ENCODE data around the gene DAD1. TPM values are rescaled to one million over a fixed set of nuclear protein-coding genes. Genes with fewer than 3 reads are reported as not detected.

Gene DAD1
- total RNA-seq, 2 experiments from 2014 or later, result 265 to 302 TPM

DNA sequence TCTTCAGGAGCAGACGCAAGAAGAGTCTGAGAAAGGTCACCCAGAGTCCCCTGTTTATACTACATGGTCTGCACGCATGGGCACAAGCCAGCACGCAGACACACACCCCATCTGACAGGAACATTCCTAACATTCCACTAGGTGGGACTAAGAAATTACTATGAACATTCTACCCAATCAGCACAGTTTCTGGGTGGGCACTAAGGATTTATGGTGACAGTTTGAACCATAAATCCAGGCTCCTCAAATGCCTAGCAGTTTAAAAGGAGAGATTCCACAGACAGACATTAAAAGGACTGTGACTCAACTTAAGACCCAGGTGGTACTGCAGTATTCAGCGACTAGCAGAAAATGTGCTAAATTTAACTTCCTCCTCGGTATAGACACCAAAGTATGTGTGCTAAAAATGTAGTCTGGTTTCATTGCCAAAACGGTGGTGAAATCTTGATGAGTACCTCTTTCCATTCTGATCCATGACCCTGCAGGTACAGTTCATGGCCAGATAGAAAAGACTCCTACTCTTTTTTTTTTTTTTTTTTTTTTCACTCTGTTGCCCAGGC, 25.3 kb upstream of the DAD1 start:
- ChIA-PET POLR2A (no interaction called here), CTCF (no interaction called here)
- DNase-seq, result no peak
- peak; percentile 64 for ATAC-seq
- peaks cover 18% of the 10 kb centered on the region for H3K36me3 Mint-ChIP-seq (ENCODE audit: low read depth)
- H3K4me1 Mint-ChIP-seq, result no peaks in the 10 kb centered on the region
- no peaks in the 10 kb centered on the region for H3K9me3 Mint-ChIP-seq (ENCODE audit: low read depth)
- H3K27ac Mint-ChIP-seq, result no peak overlapping the region
- no peak overlapping the region for H3K4me3 Mint-ChIP-seq
- no peaks in the 10 kb centered on the region for H3K27me3 Mint-ChIP-seq
- intact Hi-C loops (cut with DNase I, micrococcal nuclease), result no loop called here

DNA sequence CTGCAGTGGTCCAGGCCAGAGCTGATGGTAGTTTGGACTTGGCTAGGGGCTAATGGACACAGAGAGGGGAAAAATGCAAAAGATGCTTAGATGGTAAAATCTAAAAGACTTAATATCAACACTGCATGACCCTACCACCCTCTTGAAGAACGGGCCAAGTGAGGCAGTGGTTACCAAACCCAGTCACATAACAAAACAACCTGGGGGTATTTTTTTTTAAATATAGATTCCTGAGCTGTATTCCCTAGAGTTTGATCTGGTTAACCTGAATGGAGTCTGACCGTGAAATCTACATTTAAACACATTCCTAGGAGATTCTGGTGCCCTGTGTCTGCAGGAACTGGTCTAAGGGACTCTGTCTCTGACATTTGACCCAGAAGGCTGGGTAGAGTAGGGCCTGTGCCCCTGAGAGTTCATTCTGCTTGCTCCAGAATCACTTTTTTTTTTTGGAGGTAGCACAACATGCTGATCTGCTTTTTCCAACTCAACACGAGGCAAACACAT, 24.8 kb upstream of the DAD1 start:
- Mint-ChIP-seq H3K4me1 (no peaks in the 10 kb centered on the region), H3K36me3 (ENCODE audit: low read depth) (peaks cover 18% of the 10 kb centered on the region), H3K4me3 (no peak overlapping the region), H3K27me3 (no peaks in the 10 kb centered on the region), H3K9me3 (ENCODE audit: low read depth) (no peaks in the 10 kb centered on the region), H3K27ac (no peak overlapping the region)
- ATAC-seq, result no peak
- intact Hi-C loops (cut with DNase I, micrococcal nuclease), result no loop called here
- POLR2A ChIA-PET, result no interaction called here
- DNase-seq, result no peak
- CTCF ChIA-PET, result interaction anchor here (0.6 kb wide), 1 partner anchor 20 kb away, joined by 3 read pairs; no protein-coding TSS in a partner anchor

DNA sequence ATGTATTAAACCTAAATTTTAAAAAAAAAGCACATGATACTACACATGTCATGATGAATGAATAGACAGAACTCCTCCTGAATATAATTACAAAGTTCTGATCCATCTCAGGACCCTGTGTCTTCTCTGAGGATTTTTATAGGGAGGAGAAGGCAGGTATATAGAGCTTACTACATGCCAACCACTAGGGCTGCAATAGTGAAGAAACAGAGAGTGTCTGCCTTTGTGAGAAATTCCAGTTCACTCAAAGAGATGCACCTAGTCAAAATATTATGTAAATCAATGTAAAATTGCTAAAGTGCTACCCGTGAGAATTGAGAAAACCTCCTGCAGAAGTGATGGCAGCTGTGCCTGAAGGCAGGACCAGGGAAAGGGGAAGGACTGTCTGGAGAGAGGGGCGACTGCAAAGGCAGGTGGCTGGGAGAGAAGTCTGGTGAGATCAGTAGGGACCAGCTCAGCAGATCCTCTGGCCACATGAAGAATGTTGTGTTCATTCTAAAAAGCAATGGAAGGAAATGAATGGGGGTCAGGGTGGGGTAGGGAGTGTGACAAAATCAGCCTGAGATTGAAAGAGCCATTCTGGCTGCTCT, 24.2 kb upstream of the DAD1 start:
- ChIA-PET CTCF (interaction anchor here (0.6 kb wide), 1 partner anchor 19 kb away, joined by 3 read pairs; no protein-coding TSS in a partner anchor), POLR2A (no interaction called here)
- Mint-ChIP-seq H3K27ac (no peak overlapping the region), H3K4me1 (no peaks in the 10 kb centered on the region), H3K27me3 (no peaks in the 10 kb centered on the region), H3K9me3 (ENCODE audit: low read depth) (no peaks in the 10 kb centered on the region), H3K36me3 (ENCODE audit: low read depth) (peaks cover 18% of the 10 kb centered on the region), H3K4me3 (no peak overlapping the region)
- ATAC-seq, result no peak
- intact Hi-C loops (cut with DNase I, micrococcal nuclease), result no loop called here
- DNase-seq, result no peak

DNA sequence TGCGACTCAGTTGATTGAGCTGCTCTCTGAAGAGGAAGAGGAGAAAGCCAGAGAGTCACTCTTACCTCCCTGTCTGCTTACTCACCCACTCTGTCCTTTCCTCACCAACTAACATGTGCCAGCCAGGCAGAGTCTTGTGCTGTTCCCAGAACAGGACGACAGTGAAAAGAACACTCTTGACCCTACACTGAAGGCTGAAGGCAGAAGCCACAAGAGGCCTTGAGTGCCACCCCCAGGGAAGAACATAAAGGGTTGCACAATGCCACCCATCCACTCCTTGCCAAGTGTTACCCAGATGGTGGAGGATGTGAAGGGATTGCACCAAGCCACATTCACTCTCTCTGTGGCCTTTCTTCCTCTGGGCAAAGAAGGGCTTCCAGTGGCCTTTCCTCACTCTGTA, 21.9 kb upstream of the DAD1 start:
- POLR2A ChIA-PET, result no interaction called here
- Mint-ChIP-seq H3K27ac (no peak overlapping the region), H3K27me3 (no peaks in the 10 kb centered on the region), H3K4me1 (no peaks in the 10 kb centered on the region), H3K4me3 (no peak overlapping the region), H3K9me3 (ENCODE audit: low read depth) (no peaks in the 10 kb centered on the region), H3K36me3 (ENCODE audit: low read depth) (peaks cover 24% of the 10 kb centered on the region)
- DNase-seq (no peak), ATAC-seq (no peak)
- intact Hi-C loops (cut with DNase I, micrococcal nuclease), result no loop called here
- CTCF ChIA-PET, result interaction anchor here (1.0 kb wide), 1 partner anchor 39 kb away, joined by 4 read pairs; no protein-coding TSS in a partner anchor

DNA sequence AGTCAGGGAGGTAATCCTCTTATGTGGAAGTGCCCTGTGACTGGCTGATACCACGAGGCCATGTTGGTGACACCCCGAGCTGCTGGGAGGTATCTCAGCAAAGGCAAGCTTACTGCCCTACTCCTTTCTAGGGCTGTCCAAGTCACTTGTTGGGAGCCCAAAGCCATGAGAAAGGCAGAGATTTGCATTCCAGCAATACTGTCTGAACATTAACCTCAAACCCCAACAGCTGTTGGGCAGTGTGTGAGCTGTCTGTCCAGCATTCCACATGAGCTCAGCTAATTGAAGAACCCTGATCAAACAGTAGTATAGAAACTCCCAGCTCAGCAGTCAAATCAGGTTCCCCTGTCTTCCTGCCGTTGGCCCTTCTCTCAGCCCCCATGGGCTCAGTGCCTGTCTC, 18.3 kb upstream of the DAD1 start:
- CTCF ChIA-PET, result interaction anchor here (1.0 to 1.2 kb wide), 4 partner anchors 8 to 143 kb away, joined by 3 to 6 read pairs (median 4); no protein-coding TSS in a partner anchor
- H3K9me3 Mint-ChIP-seq (ENCODE audit: low read depth), result no peaks in the 10 kb centered on the region
- H3K27me3 Mint-ChIP-seq, result no peaks in the 10 kb centered on the region
- H3K4me3 Mint-ChIP-seq, result no peak overlapping the region
- POLR2A ChIA-PET, result no interaction called here
- peaks cover 36% of the 10 kb centered on the region for H3K36me3 Mint-ChIP-seq (ENCODE audit: low read depth)
- no peak overlapping the region for H3K27ac Mint-ChIP-seq
- DNase-seq, result no peak
- H3K4me1 Mint-ChIP-seq, result no peaks in the 10 kb centered on the region
- ATAC-seq, result no peak
- intact Hi-C loops (cut with DNase I, micrococcal nuclease), result no loop called here

DNA sequence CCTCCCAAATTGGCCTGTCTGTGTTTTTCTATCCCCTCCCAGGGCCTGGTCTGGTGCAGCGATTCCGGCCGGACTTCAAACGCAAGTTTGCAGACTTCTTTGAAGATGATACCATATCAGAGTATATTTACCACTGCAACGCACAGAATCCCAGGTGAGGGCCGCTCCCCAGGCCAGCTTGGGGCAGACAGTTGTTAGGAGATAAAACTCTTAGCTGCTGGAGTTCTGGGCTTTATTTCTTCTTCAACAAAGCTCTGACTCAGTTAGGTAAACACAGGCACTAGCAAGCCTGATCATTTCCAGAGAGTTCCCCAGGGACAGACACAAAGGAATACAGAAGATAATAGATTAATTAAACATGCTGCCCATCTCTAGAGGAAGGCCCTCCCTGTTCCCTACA, 17.4 kb upstream of the DAD1 start:
- ChIA-PET POLR2A (no interaction called here), CTCF (interaction anchor here (0.6 to 1.4 kb wide), 3 partner anchors 17 to 114 kb away, joined by 3 to 5 read pairs (median 3); partner anchors contain the start of gene DAD1)
- no peaks in the 10 kb centered on the region for H3K27me3 Mint-ChIP-seq
- intact Hi-C loops (cut with DNase I, micrococcal nuclease), result no loop called here
- DNase-seq, result no peak
- no peak overlapping the region for H3K4me3 Mint-ChIP-seq
- no peaks in the 10 kb centered on the region for H3K9me3 Mint-ChIP-seq (ENCODE audit: low read depth)
- no peaks in the 10 kb centered on the region for H3K4me1 Mint-ChIP-seq
- H3K27ac Mint-ChIP-seq, result no peak overlapping the region
- ATAC-seq, result no peak
- H3K36me3 Mint-ChIP-seq (ENCODE audit: low read depth), result peaks cover 40% of the 10 kb centered on the region

DNA sequence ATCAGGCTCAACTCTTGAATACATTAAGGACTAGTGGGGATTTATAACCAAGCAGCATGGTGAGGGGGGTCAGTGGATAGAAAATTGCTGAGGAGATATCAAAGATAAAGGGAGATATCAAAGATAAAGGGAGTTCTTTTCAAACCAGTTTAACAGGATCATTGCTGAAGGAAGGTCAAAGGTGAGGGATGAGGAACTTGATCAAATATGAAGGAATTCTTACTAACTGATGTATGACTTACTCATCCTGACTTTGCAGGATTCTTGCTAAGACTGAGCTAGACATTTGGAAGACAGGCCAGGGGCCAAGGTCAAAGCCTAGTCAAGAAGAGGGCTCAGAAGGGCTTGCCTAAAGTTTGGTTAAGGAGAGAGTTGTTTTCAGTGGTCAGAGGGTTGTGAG, 13.8 kb upstream of the DAD1 start:
- intact Hi-C loops (cut with DNase I, micrococcal nuclease), result no loop called here
- no peaks in the 10 kb centered on the region for H3K9me3 Mint-ChIP-seq (ENCODE audit: low read depth)
- no peaks in the 10 kb centered on the region for H3K27me3 Mint-ChIP-seq
- no peak overlapping the region for H3K4me3 Mint-ChIP-seq
- H3K27ac Mint-ChIP-seq, result no peak overlapping the region
- DNase-seq (no peak), ATAC-seq (no peak)
- ChIA-PET POLR2A (no interaction called here), CTCF (interaction anchor here (0.6 kb wide), 1 partner anchor 11 kb away, joined by 3 read pairs; no protein-coding TSS in a partner anchor)
- peaks cover 23% of the 10 kb centered on the region for H3K36me3 Mint-ChIP-seq (ENCODE audit: low read depth)
- peaks cover 17% of the 10 kb centered on the region for H3K4me1 Mint-ChIP-seq

DNA sequence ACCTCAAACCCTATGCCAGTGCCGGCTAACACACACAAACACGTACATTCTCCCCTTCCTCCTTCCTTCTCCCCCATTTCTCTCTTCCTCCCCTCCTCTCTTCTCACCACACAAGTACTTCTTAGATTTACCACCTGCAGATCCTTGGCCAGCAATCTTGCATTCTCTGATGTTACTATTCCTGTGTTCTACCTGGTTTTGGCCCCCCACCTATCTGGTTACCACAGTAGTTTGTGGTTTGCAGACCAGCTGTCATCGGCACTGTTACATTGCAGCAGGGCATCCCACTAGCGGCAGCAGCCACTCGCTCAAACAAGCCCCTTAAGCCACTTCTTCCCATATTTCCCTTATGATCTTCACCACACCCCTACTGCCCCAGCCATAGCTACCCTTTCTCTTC, 13.0 kb upstream of the DAD1 start:
- Mint-ChIP-seq H3K9me3 (ENCODE audit: low read depth) (no peaks in the 10 kb centered on the region), H3K4me3 (no peak overlapping the region), H3K4me1 (peaks cover 19% of the 10 kb centered on the region), H3K27me3 (no peaks in the 10 kb centered on the region), H3K27ac (no peak overlapping the region), H3K36me3 (ENCODE audit: low read depth) (peaks cover 17% of the 10 kb centered on the region)
- DNase-seq (no peak), ATAC-seq (no peak)
- CTCF ChIA-PET, result interaction anchor here (0.6 to 1.1 kb wide), 3 partner anchors 10 to 508 kb away, joined by 3 to 4 read pairs (median 3); no protein-coding TSS in a partner anchor
- intact Hi-C loops (cut with DNase I, micrococcal nuclease), result no loop called here
- POLR2A ChIA-PET, result no interaction called here

DNA sequence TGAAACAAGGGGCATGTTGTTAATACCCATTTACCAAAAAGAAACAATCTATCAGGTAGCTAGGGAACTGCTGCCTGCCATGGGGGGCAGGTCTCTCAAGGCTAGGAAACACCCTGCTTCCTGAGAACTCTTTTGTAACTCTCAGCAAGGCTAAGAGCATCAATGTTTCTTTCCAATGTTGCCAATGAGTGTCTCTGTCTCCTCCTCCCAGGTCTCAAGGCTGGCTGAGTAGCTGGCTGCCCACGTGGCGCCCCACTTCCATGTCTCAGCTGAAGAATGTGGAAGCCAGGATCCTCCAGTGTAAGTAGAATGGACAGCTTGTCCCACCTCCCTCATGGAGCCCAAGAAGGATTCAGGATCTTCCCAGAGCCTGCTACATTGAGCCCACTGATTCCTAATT, 12.4 kb upstream of the DAD1 start:
- H3K4me3 Mint-ChIP-seq, result no peak overlapping the region
- H3K9me3 Mint-ChIP-seq (ENCODE audit: low read depth), result no peaks in the 10 kb centered on the region
- no peak for DNase-seq
- peaks cover 17% of the 10 kb centered on the region for H3K36me3 Mint-ChIP-seq (ENCODE audit: low read depth)
- ATAC-seq, result no peak
- H3K4me1 Mint-ChIP-seq, result peaks cover 19% of the 10 kb centered on the region
- intact Hi-C loops (cut with DNase I, micrococcal nuclease), result no loop called here
- H3K27ac Mint-ChIP-seq, result no peak overlapping the region
- ChIA-PET CTCF (interaction anchor here (1.0 to 19.8 kb wide), 3 partner anchors 9 to 221 kb away, joined by 3 to 342 read pairs (median 4); no protein-coding TSS in a partner anchor), POLR2A (no interaction called here)
- no peaks in the 10 kb centered on the region for H3K27me3 Mint-ChIP-seq

DNA sequence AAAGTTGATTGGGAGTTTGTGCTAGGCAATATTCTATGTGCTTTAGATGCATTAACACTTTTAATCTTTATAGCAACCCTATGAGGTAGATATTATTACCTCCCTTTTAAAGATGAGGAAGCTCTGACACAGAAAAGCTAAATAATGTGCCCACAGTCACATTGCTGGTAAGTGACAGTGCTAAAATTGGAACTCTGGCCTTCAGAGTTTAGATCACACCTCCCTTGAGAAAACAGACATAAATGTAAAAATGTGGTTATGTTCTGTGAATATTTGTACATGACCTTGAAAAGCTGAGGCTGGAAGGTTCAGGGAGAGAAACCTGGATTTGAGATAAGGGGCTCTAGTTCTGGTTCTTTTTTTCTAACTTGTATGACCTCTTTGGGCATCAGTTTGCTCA, 11.0 kb upstream of the DAD1 start:
- Mint-ChIP-seq H3K4me1 (peaks cover 19% of the 10 kb centered on the region), H3K27ac (no peak overlapping the region), H3K27me3 (no peaks in the 10 kb centered on the region), H3K9me3 (ENCODE audit: low read depth) (no peaks in the 10 kb centered on the region), H3K36me3 (ENCODE audit: low read depth) (peaks cover 15% of the 10 kb centered on the region), H3K4me3 (no peak overlapping the region)
- ATAC-seq (no peak), DNase-seq (no peak)
- intact Hi-C loops (cut with DNase I, micrococcal nuclease), result no loop called here
- ChIA-PET CTCF (interaction anchor here (0.5 to 19.8 kb wide), 5 partner anchors 11 to 722 kb away, joined by 3 to 342 read pairs (median 5); partner anchors contain the start of gene DAD1), POLR2A (interaction anchor here (0.7 to 3.0 kb wide), 2 partner anchors 10 to 88 kb away, joined by 8 to 9 read pairs; partner anchors contain the start of gene DAD1)

DNA sequence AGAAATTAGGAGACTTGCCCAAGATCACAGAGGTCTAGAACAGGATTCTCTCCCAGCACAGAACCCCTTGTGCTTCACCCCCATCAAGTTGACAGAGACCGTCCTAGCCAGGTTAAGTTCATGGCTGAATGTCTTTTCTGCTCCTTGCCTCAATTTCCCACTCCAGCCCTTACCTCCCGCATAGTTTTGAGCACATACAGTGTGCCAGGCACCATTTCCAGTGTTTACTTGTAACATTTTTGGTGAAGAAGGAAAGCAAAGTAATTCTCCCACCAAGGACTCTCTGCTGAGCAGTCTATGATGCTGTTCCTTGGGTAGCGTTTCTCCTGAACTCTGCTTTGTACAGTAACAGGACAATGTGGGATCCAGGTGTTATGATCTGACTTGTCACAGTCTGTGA, 10.3 kb upstream of the DAD1 start:
- Mint-ChIP-seq H3K27ac (peak overlapping the region; percentile 80), H3K4me1 (peaks cover 19% of the 10 kb centered on the region), H3K36me3 (ENCODE audit: low read depth) (peaks cover 15% of the 10 kb centered on the region), H3K27me3 (no peaks in the 10 kb centered on the region), H3K4me3 (peak overlapping the region; percentile 90), H3K9me3 (ENCODE audit: low read depth) (no peaks in the 10 kb centered on the region)
- DNase-seq (no peak), ATAC-seq (no peak)
- intact Hi-C loops (cut with DNase I, micrococcal nuclease), result no loop called here
- CTCF ChIA-PET, result interaction anchor here (0.6 to 19.8 kb wide), 14 partner anchors 8 to 721 kb away, joined by 3 to 342 read pairs (median 4); partner anchors contain the start of genes DAD1 and OXA1L
- POLR2A ChIA-PET, result interaction anchor here (0.9 to 3.0 kb wide), 3 partner anchors 10 to 167 kb away, joined by 3 to 9 read pairs (median 6); partner anchors contain the start of genes DAD1 and OXA1L
